ENCODE data around the gene ITPR2. TPM values are rescaled to one million over a fixed set of nuclear protein-coding genes. Genes with fewer than 3 reads are reported as not detected.

Gene ITPR2
- total RNA-seq, 3 donors from 2014 or later (not counting 1 experiment from before 2014, with no cell fraction given) = 59.1 to 70.7 (median 68.2) TPM

GRCh38 chr12:26689281-26689841 is 143.6 kb downstream of the ITPR2 start:
- H3K4me1 Mint-ChIP-seq = no peaks in the 10 kb centered on the region
- no peak for TF ChIP-seq CTCF (IDR thresholded peaks at IDR 0.05)
- H3K27me3 Mint-ChIP-seq (ENCODE audit: low read depth in 2 of 2) = no peaks in the 10 kb centered on the region
- Histone ChIP-seq H3K9me3 (ENCODE audit: control insufficient read depth, insufficient read depth, low read length) (no peaks in the 10 kb centered on the region), H3K4me1 (ENCODE audit: control insufficient read depth, insufficient read depth, low read length) (no peaks in the 10 kb centered on the region), H3K27ac (ENCODE audit: low read length) (no peak overlapping the region), H3K4me3 (ENCODE audit: low read length) (no peak overlapping the region), H3K27me3 (ENCODE audit: control insufficient read depth, insufficient read depth, low read length) (no peaks in the 10 kb centered on the region), H3K36me3 (ENCODE audit: control insufficient read depth, insufficient read depth, low read length) (peaks cover 10% of the 10 kb centered on the region)
- H3K4me3 Mint-ChIP-seq = no peak overlapping the region
- ATAC-seq = no peak
- H3K9me3 Mint-ChIP-seq = no peaks in the 10 kb centered on the region
- DNase-seq = no peak
- 82% methylated on average over 6 of the region's 6 CpGs for WGBS (ENCODE audit: insufficient coverage)
- no peak overlapping the region for H3K27ac Mint-ChIP-seq
- H3K36me3 Mint-ChIP-seq = no peaks in the 10 kb centered on the region
- intact Hi-C loops (cut with micrococcal nuclease) = no loop called here

- no peaks in the 10 kb centered on the region for H3K9me3 Mint-ChIP-seq
- H3K9me3 ChIP-seq (ENCODE audit: control insufficient read depth, insufficient read depth, low read length) = no peaks in the 10 kb centered on the region
- no peaks in the 10 kb centered on the region for H3K27me3 Mint-ChIP-seq (ENCODE audit: low read depth in 2 of 2)
- no peak overlapping the region for H3K4me3 ChIP-seq (ENCODE audit: low read length)
- H3K4me1 Mint-ChIP-seq = no peaks in the 10 kb centered on the region
- ATAC-seq (no peak), DNase-seq (no peak)
- H3K4me1 ChIP-seq (ENCODE audit: control insufficient read depth, insufficient read depth, low read length) = no peaks in the 10 kb centered on the region
- no peaks in the 10 kb centered on the region for H3K36me3 Mint-ChIP-seq
- TF ChIP-seq CTCF (IDR thresholded peaks at IDR 0.05) = no peak
- WGBS (ENCODE audit: insufficient coverage) = no CpG with 5 or more reads among the region's 1 CpG
- H3K27me3 ChIP-seq (ENCODE audit: control insufficient read depth, insufficient read depth, low read length) = no peaks in the 10 kb centered on the region
- peaks cover 6% of the 10 kb centered on the region for H3K36me3 ChIP-seq (ENCODE audit: control insufficient read depth, insufficient read depth, low read length)
- H3K4me3 Mint-ChIP-seq = no peak overlapping the region
- intact Hi-C loops (cut with micrococcal nuclease) = no loop called here
- H3K27ac ChIP-seq (ENCODE audit: low read length) = no peak overlapping the region
- H3K27ac Mint-ChIP-seq = no peak overlapping the region
Observed at GRCh38 chr12:26688344-26688904, 144.6 kb downstream of the ITPR2 start.

- DNase-seq (no peak), ATAC-seq (no peak)
- no peak for TF ChIP-seq CTCF (IDR thresholded peaks at IDR 0.05)
- no peaks in the 10 kb centered on the region for H3K9me3 ChIP-seq (ENCODE audit: control insufficient read depth, insufficient read depth, low read length)
- H3K36me3 ChIP-seq (ENCODE audit: control insufficient read depth, insufficient read depth, low read length) = peaks cover 11% of the 10 kb centered on the region
- Mint-ChIP-seq H3K9me3 (no peaks in the 10 kb centered on the region), H3K4me1 (no peaks in the 10 kb centered on the region), H3K4me3 (no peak overlapping the region), H3K36me3 (peaks cover 10% of the 10 kb centered on the region), H3K27me3 (ENCODE audit: low read depth in 2 of 2) (no peaks in the 10 kb centered on the region), H3K27ac (no peak overlapping the region)
- intact Hi-C loops (cut with micrococcal nuclease) = no loop called here
- no peak overlapping the region for H3K27ac ChIP-seq (ENCODE audit: low read length)
- whole genome bisulfite sequencing (ENCODE audit: insufficient coverage) = 100% methylated on average over 2 of the region's 4 CpGs
- H3K4me3 ChIP-seq (ENCODE audit: low read length) = no peak overlapping the region
- H3K27me3 ChIP-seq (ENCODE audit: control insufficient read depth, insufficient read depth, low read length) = no peaks in the 10 kb centered on the region
- no peaks in the 10 kb centered on the region for H3K4me1 ChIP-seq (ENCODE audit: control insufficient read depth, insufficient read depth, low read length)
Observed at GRCh38 chr12:26686408-26686807, 146.6 kb downstream of the ITPR2 start.

- no peak for ATAC-seq
- Histone ChIP-seq H3K4me1 (ENCODE audit: control insufficient read depth, insufficient read depth, low read length) (no peaks in the 10 kb centered on the region), H3K4me3 (ENCODE audit: low read length) (no peak overlapping the region), H3K36me3 (ENCODE audit: control insufficient read depth, insufficient read depth, low read length) (peaks cover 15% of the 10 kb centered on the region), H3K9me3 (ENCODE audit: control insufficient read depth, insufficient read depth, low read length) (no peaks in the 10 kb centered on the region), H3K27ac (ENCODE audit: low read length) (no peak overlapping the region), H3K27me3 (ENCODE audit: control insufficient read depth, insufficient read depth, low read length) (no peaks in the 10 kb centered on the region)
- no peak overlapping the region for H3K27ac Mint-ChIP-seq
- no peak for DNase-seq
- TF ChIP-seq CTCF (IDR thresholded peaks at IDR 0.05) = no peak
- peaks cover 18% of the 10 kb centered on the region for H3K36me3 Mint-ChIP-seq
- no peak overlapping the region for H3K4me3 Mint-ChIP-seq
- peaks cover 0 to 3% of the 10 kb centered on the region in 2 donors for H3K4me1 Mint-ChIP-seq
- H3K9me3 Mint-ChIP-seq = no peaks in the 10 kb centered on the region
- intact Hi-C loops (cut with micrococcal nuclease) = no loop called here
- H3K27me3 Mint-ChIP-seq (ENCODE audit: low read depth in 2 of 2) = no peaks in the 10 kb centered on the region
Observed at GRCh38 chr12:26684101-26684500, 148.9 kb downstream of the ITPR2 start.
